OCI-LY7 (cell line): ENCODE data around the gene HVCN1. TPM values are rescaled to one million over a fixed set of nuclear protein-coding genes. Genes with fewer than 3 reads are reported as not detected.
A peak's percentile ranks its signal among the peaks of the same experiment; 100 is the strongest.

ENCODE experiments used
- BruUV-seq: library from RNA; stranded (reverse); fragments of 400-500 nt; replicated peaks from 2 replicates; lab custom pipeline; 2021; lab: Mats Ljungman, UMichigan
- CTCF ChIA-PET: fragments of 300-600 bp; sonication (Branson Sonifier 250); formaldehyde crosslinking; loops from one replicate; lab custom pipeline; 2022; ENCODE audit warnings: antibody characterized with exemption; ENCODE audit not compliant: unreplicated experiment; lab: Charles Lee
- POLR2A ChIA-PET: fragments of 300-600 bp; sonication (Branson Sonifier 250); formaldehyde crosslinking; loops from one replicate; lab custom pipeline; 2022; ENCODE audit warnings: antibody characterized with exemption; lab: Charles Lee
- DNase-seq: peaks from one replicate; pipeline ENCODE4 v3.0.0-alpha.2; 2015; ENCODE audit warnings: low spot score
- H2AFZ ChIP-seq: fragments of 200-600 bp; sonication (generic), shearing (Covaris generic); 2 replicates; pipeline ENCODE4 v1.6.1; 2014; ENCODE audit warnings: mild to moderate bottlenecking, antibody characterized with exemption, low read length, moderate library complexity
- H3K27ac ChIP-seq: fragments of 200-600 bp; sonication (generic); 2 replicates; pipeline ENCODE4 v1.5.1; 2014; ENCODE audit warnings: mixed run types, low read depth, mild to moderate bottlenecking, moderate library complexity, low read length, inconsistent platforms; ENCODE audit not compliant: poor library complexity, severe bottlenecking
- H3K36me3 ChIP-seq: fragments of 200-600 bp; sonication (generic); 2 replicates; pipeline ENCODE4 v1.6.1; 2014; ENCODE audit warnings: mild to moderate bottlenecking, antibody characterized with exemption, low read length, moderate library complexity, mixed read lengths; ENCODE audit not compliant: insufficient read depth
- H3K4me1 ChIP-seq: fragments of 200-600 bp; sonication (generic); 2 replicates; pipeline ENCODE4 v1.5.1; 2014; ENCODE audit warnings: mild to moderate bottlenecking, low read length; ENCODE audit not compliant: insufficient read depth, poor library complexity, severe bottlenecking
- H3K4me2 ChIP-seq: fragments of 200-600 bp; sonication (generic); 2 replicates; pipeline ENCODE4 v1.6.1; 2014; ENCODE audit warnings: mild to moderate bottlenecking, low read length
- H3K4me3 ChIP-seq: fragments of 200-600 bp; sonication (generic); 2 replicates; pipeline ENCODE4 v1.5.1; 2014; ENCODE audit warnings: mild to moderate bottlenecking, low read depth, low read length; ENCODE audit not compliant: poor library complexity, severe bottlenecking
- H3K79me2 ChIP-seq: fragments of 200-600 bp; sonication (generic); 2 replicates; pipeline ENCODE4 v1.6.1; 2016; ENCODE audit warnings: low read depth, mild to moderate bottlenecking, low read length, moderate library complexity, mixed read lengths; ENCODE audit not compliant: insufficient read depth
- H3K9me2 ChIP-seq: fragments of 200-600 bp; sonication (generic); 2 replicates; pipeline ENCODE4 v1.6.1; 2016; ENCODE audit warnings: mild to moderate bottlenecking, low read length, mixed read lengths; ENCODE audit not compliant: insufficient read depth
- H3K9me3 ChIP-seq: fragments of 200-600 bp; sonication (generic); 2 replicates; pipeline ENCODE4 v1.6.1; 2014; ENCODE audit warnings: mild to moderate bottlenecking, mixed run types, low read length, mixed read lengths
- H4K20me1 ChIP-seq: fragments of 200-600 bp; sonication (generic); 2 replicates; pipeline ENCODE4 v1.6.1; 2014; ENCODE audit warnings: mild to moderate bottlenecking, antibody characterized with exemption, low read length, moderate library complexity, mixed read lengths; ENCODE audit not compliant: insufficient read depth
- EZH2phosphoT487 ChIP-seq: fragments of 200-600 bp; sonication (generic); IDR thresholded peaks from 2 replicates; pipeline ENCODE4 v1.6.1; 2018; ENCODE audit warnings: low read depth, borderline replicate concordance, mild to moderate bottlenecking, mixed run types, antibody characterized with exemption, low read length, moderate library complexity, mixed read lengths
- intact Hi-C: fragments of 100-400 bp; cut with micrococcal nuclease; formaldehyde crosslinking; loops from one replicate; pipeline ENCODE4 v1.10.0; 2022; ENCODE audit not compliant: unreplicated experiment
- total RNA-seq, 2 experiments: library from RNA; depleted of rRNA in 1 of 2; stranded (reverse); fragments of >200 nt in 1 of 2; shearing (Covaris generic) in 1 of 2; gene quantifications; 2 replicates each; pipeline ENCODE4 v1.2.3, GENCODE V29; 2014 to 2022
- TF ChIP-seq, protein P1 (sequence below): fragments of 200-600 bp; sonication (generic); conservative IDR thresholded peaks from 2 replicates; pipeline ENCODE4 v1.5.1; 2014; ENCODE audit warnings: mild to moderate bottlenecking, antibody characterized with exemption, low read length, moderate library complexity, mixed read lengths

HVCN1 gene
- total RNA-seq, 2 experiments from 2014 or later: 4.5 to 9.3 TPM

GRCh38 chr12:110661337-110661972, 27.5 kb downstream of the HVCN1 start:
- ChIA-PET CTCF (no interaction called here), POLR2A (interaction anchor here (0.6 to 1.2 kb wide), 2 partner anchors 46 to 48 kb away, joined by 4 to 6 read pairs; partner anchors contain the start of gene TCTN1)
- H4K20me1 ChIP-seq: no peaks in the 10 kb centered on the region
- H3K4me1 ChIP-seq: peaks cover 36% of the 10 kb centered on the region
- H3K36me3 ChIP-seq: no peaks in the 10 kb centered on the region; the same call in 1 of the 2 replicates
- peaks cover 11% of the 10 kb centered on the region; the same call in 1 of the 2 replicates for H3K9me3 ChIP-seq
- peak overlapping the region; percentile 44 for H3K27ac ChIP-seq
- H2AFZ ChIP-seq: peak overlapping the region; percentile 92
- TF ChIP-seq, protein P1, sequence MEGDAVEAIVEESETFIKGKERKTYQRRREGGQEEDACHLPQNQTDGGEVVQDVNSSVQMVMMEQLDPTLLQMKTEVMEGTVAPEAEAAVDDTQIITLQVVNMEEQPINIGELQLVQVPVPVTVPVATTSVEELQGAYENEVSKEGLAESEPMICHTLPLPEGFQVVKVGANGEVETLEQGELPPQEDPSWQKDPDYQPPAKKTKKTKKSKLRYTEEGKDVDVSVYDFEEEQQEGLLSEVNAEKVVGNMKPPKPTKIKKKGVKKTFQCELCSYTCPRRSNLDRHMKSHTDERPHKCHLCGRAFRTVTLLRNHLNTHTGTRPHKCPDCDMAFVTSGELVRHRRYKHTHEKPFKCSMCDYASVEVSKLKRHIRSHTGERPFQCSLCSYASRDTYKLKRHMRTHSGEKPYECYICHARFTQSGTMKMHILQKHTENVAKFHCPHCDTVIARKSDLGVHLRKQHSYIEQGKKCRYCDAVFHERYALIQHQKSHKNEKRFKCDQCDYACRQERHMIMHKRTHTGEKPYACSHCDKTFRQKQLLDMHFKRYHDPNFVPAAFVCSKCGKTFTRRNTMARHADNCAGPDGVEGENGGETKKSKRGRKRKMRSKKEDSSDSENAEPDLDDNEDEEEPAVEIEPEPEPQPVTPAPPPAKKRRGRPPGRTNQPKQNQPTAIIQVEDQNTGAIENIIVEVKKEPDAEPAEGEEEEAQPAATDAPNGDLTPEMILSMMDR: no peak
- no peak for TF ChIP-seq EZH2phosphoT487
- H3K79me2 ChIP-seq: no peaks in the 10 kb centered on the region
- DNase-seq: peak; percentile 83
- intact Hi-C loops: no loop called here
- H3K4me2 ChIP-seq: peak overlapping the region; percentile 48
- H3K9me2 ChIP-seq: no peaks in the 10 kb centered on the region
- BruUV-seq: no TSS peak
- H3K4me3 ChIP-seq: peak overlapping the region; percentile 31

DNA sequence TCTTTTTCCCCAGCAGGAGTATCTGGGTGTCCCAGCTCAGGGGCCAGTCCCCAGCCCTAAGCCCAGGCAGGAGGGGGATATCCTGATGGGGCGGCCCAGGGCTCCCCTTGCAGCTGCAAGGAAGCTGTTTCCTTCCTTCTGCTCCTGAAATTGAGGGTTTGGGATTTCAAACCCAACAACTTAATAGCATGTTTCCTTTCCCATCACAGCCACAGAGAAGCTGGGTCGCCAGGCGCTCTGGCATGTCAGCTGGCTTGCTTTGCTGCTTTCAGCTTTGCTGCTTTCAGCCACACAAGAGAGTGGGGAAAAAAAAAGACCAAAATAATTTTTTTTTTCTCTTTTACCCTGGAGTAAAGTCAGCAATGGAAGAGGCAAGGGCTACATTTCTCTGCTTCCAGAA, 30.0 kb downstream of the HVCN1 start:
- Histone ChIP-seq H3K36me3 (no peaks in the 10 kb centered on the region), H3K4me3 (no peak overlapping the region), H3K9me2 (no peaks in the 10 kb centered on the region), H3K9me3 (no peaks in the 10 kb centered on the region), H3K4me2 (peak overlapping the region; percentile 34; the same call in 1 of the 2 replicates), H4K20me1 (no peaks in the 10 kb centered on the region), H3K27ac (no peak overlapping the region), H3K79me2 (no peaks in the 10 kb centered on the region), H2AFZ (no peak overlapping the region), H3K4me1 (peaks cover 36% of the 10 kb centered on the region)
- intact Hi-C loops: no loop called here
- POLR2A ChIA-PET: interaction anchor here (0.6 to 0.9 kb wide), 2 partner anchors 11 to 69 kb away, joined by 3 read pairs; no protein-coding TSS in a partner anchor
- TF ChIP-seq EZH2phosphoT487: no peak
- TF ChIP-seq, protein P1: no peak
- CTCF ChIA-PET: interaction anchor here (0.5 kb wide), 1 partner anchor 55 kb away, joined by 7 read pairs; no protein-coding TSS in a partner anchor
- DNase-seq: no peak
- BruUV-seq: no TSS peak

GRCh38 chr12:110658242-110658641, 30.7 kb downstream of the HVCN1 start:
- Histone ChIP-seq H3K79me2 (no peaks in the 10 kb centered on the region), H3K27ac (no peak overlapping the region), H3K9me2 (no peaks in the 10 kb centered on the region), H3K4me1 (peaks cover 36% of the 10 kb centered on the region), H3K4me3 (no peak overlapping the region), H2AFZ (no peak overlapping the region), H3K36me3 (no peaks in the 10 kb centered on the region), H4K20me1 (no peaks in the 10 kb centered on the region), H3K9me3 (no peaks in the 10 kb centered on the region), H3K4me2 (no peak overlapping the region)
- TF ChIP-seq, protein P1: no peak
- no peak for TF ChIP-seq EZH2phosphoT487
- DNase-seq: no peak
- CTCF ChIA-PET: interaction anchor here (0.5 kb wide), 1 partner anchor 54 kb away, joined by 7 read pairs; no protein-coding TSS in a partner anchor
- POLR2A ChIA-PET: interaction anchor here (0.6 to 0.9 kb wide), 2 partner anchors 11 to 68 kb away, joined by 3 read pairs; no protein-coding TSS in a partner anchor
- intact Hi-C loops: no loop called here
- BruUV-seq: no TSS peak
